ENCODE data around the gene SLC66A1. TPM values are rescaled to one million over a fixed set of nuclear protein-coding genes. Genes with fewer than 3 reads are reported as not detected.

Gene SLC66A1
- polyA plus RNA-seq, 5 donors = 8.3 to 11.0 (median 8.6) TPM

GRCh38 chr1:19360843-19361610, 48.9 kb downstream of the SLC66A1 start:
- DNase-seq = no peak

- no peak for DNase-seq
These were observed 49.6 kb downstream of the SLC66A1 start for GRCh38 chr1:19361611-19362147.

GRCh38 chr1:19363536-19364152, 51.5 kb downstream of the SLC66A1 start:
- DNase-seq = no peak

GRCh38 chr1:19365721-19366120, 53.6 kb downstream of the SLC66A1 start:
- DNase-seq = no peak

GRCh38 chr1:19366599-19367536, 54.7 kb downstream of the SLC66A1 start:
- no peak for DNase-seq

GRCh38 chr1:19367584-19368041, 55.5 kb downstream of the SLC66A1 start:
- DNase-seq = no peak

GRCh38 chr1:19368050-19368449, 55.9 kb downstream of the SLC66A1 start:
- no peak for DNase-seq

- no peak for DNase-seq
These were observed 56.8 kb downstream of the SLC66A1 start for GRCh38 chr1:19368964-19369363.

- DNase-seq = no peak
These were observed 57.4 kb downstream of the SLC66A1 start for GRCh38 chr1:19369396-19370090.

GRCh38 chr1:19370453-19371170, 58.5 kb downstream of the SLC66A1 start:
- DNase-seq = no peak

- no peak for DNase-seq
These were observed 59.4 kb downstream of the SLC66A1 start for GRCh38 chr1:19371226-19372135.

- DNase-seq = no peak
These were observed 60.0 kb downstream of the SLC66A1 start for GRCh38 chr1:19372136-19372514.

- no peak for DNase-seq
These were observed 60.5 kb downstream of the SLC66A1 start for GRCh38 chr1:19372602-19373001.

- DNase-seq = no peak
These were observed 61.3 kb downstream of the SLC66A1 start for GRCh38 chr1:19373211-19374082.

- DNase-seq = no peak
These were observed 62.1 kb downstream of the SLC66A1 start for GRCh38 chr1:19374083-19374801.

- no peak for DNase-seq
These were observed 62.8 kb downstream of the SLC66A1 start for GRCh38 chr1:19374926-19375325.

GRCh38 chr1:19375631-19376400, 63.7 kb downstream of the SLC66A1 start:
- no peak for DNase-seq
